Measurements from ENCODE around the gene COL12A1.

DNA sequence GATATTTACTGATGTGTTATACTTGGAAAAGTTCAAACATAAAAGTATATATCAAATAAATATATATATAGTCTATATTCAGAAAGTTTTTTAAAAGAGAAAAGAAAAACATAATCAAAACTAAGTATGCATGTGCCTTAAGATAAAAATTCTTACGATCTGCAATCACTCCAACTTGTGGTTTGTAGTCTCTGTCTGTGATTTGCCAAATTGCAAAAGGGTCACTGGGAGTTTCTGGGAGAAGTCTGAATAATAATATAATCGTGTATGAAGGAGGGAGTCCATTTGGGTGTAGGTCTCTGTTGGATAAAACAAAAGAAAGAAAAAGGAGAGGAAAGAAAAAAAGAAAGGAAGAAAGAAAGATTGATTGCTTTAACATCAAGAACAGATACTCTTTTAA lies 92.4 kb downstream of the COL12A1 start:
- no peak for TF ChIP-seq POLR2AphosphoS5 (IDR thresholded peaks at IDR 0.05; ENCODE audit: control insufficient read depth, insufficient read depth, low read depth, low read length)
- no peak for TF ChIP-seq SMAD3 (CRISPR knock-in tag; conservative IDR thresholded peaks at IDR 0.05)
- no peak for TF ChIP-seq CREM (IDR thresholded peaks at IDR 0.05; ENCODE audit: low read depth)
- no peak for TF ChIP-seq TCF7 (IDR thresholded peaks at IDR 0.05; ENCODE audit: borderline replicate concordance)
- TF ChIP-seq BRCA1 (IDR thresholded peaks at IDR 0.05) = no peak
- no peak for TF ChIP-seq BRCA1 (CRISPR knock-in tag; IDR thresholded peaks at IDR 0.05)
- no peak for TF ChIP-seq SREBF2 (CRISPR knock-in tag; IDR thresholded peaks at IDR 0.05)
- TF ChIP-seq KLF10 (CRISPR knock-in tag; IDR thresholded peaks at IDR 0.05) = no peak
- TF ChIP-seq STAT5B (CRISPR knock-in tag; IDR thresholded peaks at IDR 0.05) = no peak
- no peak for TF ChIP-seq ELF2 (CRISPR knock-in tag; IDR thresholded peaks at IDR 0.05)

Measured in K562 (cell line).